Measurements from ENCODE around the gene HCFC1R1. TPM values are rescaled to one million over a fixed set of nuclear protein-coding genes. Genes with fewer than 3 reads are reported as not detected.

The HCFC1R1 gene
- total and polyA plus RNA-seq, 7 donors, result 23.1 to 82.5 (median 52.9) TPM

- peaks cover 0 to 17% (median 15%) of the 10 kb centered on the region in 4 donors for H3K4me1 ChIP-seq
- intact Hi-C loops (cut with DNase I), result no loop called here
Observed at GRCh38 chr16:2973605-2974318, 50.0 kb downstream of the HCFC1R1 start.

GRCh38 chr16:2973093-2973492 lies 50.6 kb downstream of the HCFC1R1 start:
- Histone ChIP-seq H3K4me1 (peaks cover 0 to 22% (median 21%) of the 10 kb centered on the region in 4 donors), H3K27ac (no peak overlapping the region), H3K36me3 (no peaks in the 10 kb centered on the region), H3K27me3 (peaks cover 2 to 34% (median 19%) of the 10 kb centered on the region in 3 donors), H3K9me3 (no peaks in the 10 kb centered on the region), H3K4me3 (no peak overlapping the region)
- intact Hi-C loops (cut with DNase I), result no loop called here
- no peak for TF ChIP-seq EP300 (IDR thresholded peaks at IDR 0.05)
- no peak for TF ChIP-seq POLR2AphosphoS5 (IDR thresholded peaks at IDR 0.05)
- TF ChIP-seq POLR2A (IDR thresholded peaks at IDR 0.05), result no peak
- no peak for TF ChIP-seq CTCF (IDR thresholded peaks at IDR 0.05)
- DNase-seq, result no peak
- 38 to 85% methylated on average over 5 of the region's 5 CpGs for WGBS, 2 donors

More at GRCh38 chr16:2973605-2974318, 50.0 kb downstream of the HCFC1R1 start:
- H3K27me3 ChIP-seq, result peaks cover 0 to 34% (median 13%) of the 10 kb centered on the region in 3 donors
- 85 to 87% methylated on average over 17 of the region's 17 CpGs for WGBS, 2 donors
- TF ChIP-seq CTCF (IDR thresholded peaks at IDR 0.05) (no peak), EP300 (IDR thresholded peaks at IDR 0.05) (no peak), POLR2A (IDR thresholded peaks at IDR 0.05) (no peak), POLR2AphosphoS5 (IDR thresholded peaks at IDR 0.05) (no peak)
- DNase-seq, result no peak
- no peaks in the 10 kb centered on the region for H3K36me3 ChIP-seq
- H3K9me3 ChIP-seq, result no peaks in the 10 kb centered on the region
- no peak overlapping the region for H3K27ac ChIP-seq
- H3K4me3 ChIP-seq, result no peak overlapping the region

Small RNAs within 50 kb of the gene (small RNA-seq; reads per million reads assigned to genes)
- gene LINC00514, result 0 reads per million in 3 donors

Other genes starting within 250 kb of the HCFC1R1 start
- 1,000 to 10,000 TPM in 1 of 4 donors, 100 to 1,000 TPM in 3; 329 to 1,166 (median 508) TPM for gene ELOB, start 246.7 kb downstream of the HCFC1R1 start, total RNA-seq
- gene ELOB, start 246.7 kb downstream of the HCFC1R1 start, polyA plus RNA-seq, result 100 to 1,000 TPM; 454 to 984 (median 463) TPM
- not detected for gene PRSS33, start 236.4 kb downstream of the HCFC1R1 start, total RNA-seq
- gene PRSS33, start 236.4 kb downstream of the HCFC1R1 start, polyA plus RNA-seq, result not detected
- not detected for gene PRSS41, start 225.5 kb downstream of the HCFC1R1 start, total RNA-seq
- not detected for gene PRSS41, start 225.5 kb downstream of the HCFC1R1 start, polyA plus RNA-seq
- gene PRSS21, start 206.7 kb downstream of the HCFC1R1 start, total RNA-seq, result not detected
- under 1 TPM in 1 of 3 donors, not detected in 2; 0.58 TPM for gene PRSS21, start 206.7 kb downstream of the HCFC1R1 start, polyA plus RNA-seq
- gene ZG16B, start 193.6 kb downstream of the HCFC1R1 start, total RNA-seq, result not detected
- gene ZG16B, start 193.6 kb downstream of the HCFC1R1 start, polyA plus RNA-seq, result 100 to 1,000 TPM in 1 of 3 donors, 10 to 100 TPM in 2; 15.6 to 147 (median 55.0) TPM
- gene PRSS22, start 165.8 kb downstream of the HCFC1R1 start, total RNA-seq, result not detected
- gene PRSS22, start 165.8 kb downstream of the HCFC1R1 start, polyA plus RNA-seq, result 10 to 100 TPM in 1 of 3 donors, not detected in 2; 20.8 TPM
- gene FLYWCH2, start 140.7 kb downstream of the HCFC1R1 start, total RNA-seq, result 10 to 100 TPM; 33.6 to 64.2 (median 55.8) TPM
- 10 to 100 TPM; 27.5 to 43.2 (median 30.7) TPM for gene FLYWCH2, start 140.7 kb downstream of the HCFC1R1 start, polyA plus RNA-seq
- 10 to 100 TPM; 28.6 to 51.5 (median 33.2) TPM for gene FLYWCH1, start 112.0 kb downstream of the HCFC1R1 start, total RNA-seq
- gene FLYWCH1, start 112.0 kb downstream of the HCFC1R1 start, polyA plus RNA-seq, result 10 to 100 TPM in 1 of 3 donors, 1 to 10 TPM in 2; 6.9 to 19.5 (median 7.2) TPM
- not detected for gene KREMEN2, start 59.7 kb downstream of the HCFC1R1 start, total RNA-seq
- gene KREMEN2, start 59.7 kb downstream of the HCFC1R1 start, polyA plus RNA-seq, result 1 to 10 TPM; 1.0 to 1.8 (median 1.6) TPM
- gene PAQR4, start 54.6 kb downstream of the HCFC1R1 start, total RNA-seq, result 1 to 10 TPM in 2 of 4 donors, under 1 TPM in 2; 0.83 to 3.6 (median 1.0) TPM
- gene PAQR4, start 54.6 kb downstream of the HCFC1R1 start, polyA plus RNA-seq, result 10 to 100 TPM in 1 of 3 donors, 1 to 10 TPM in 2; 3.6 to 22.1 (median 3.9) TPM
- gene PKMYT1, start 43.5 kb downstream of the HCFC1R1 start, total RNA-seq, result under 1 TPM in 1 of 4 donors, not detected in 3; 0.95 TPM
- 10 to 100 TPM in 1 of 3 donors, 1 to 10 TPM in 2; 1.6 to 33.1 (median 4.2) TPM for gene PKMYT1, start 43.5 kb downstream of the HCFC1R1 start, polyA plus RNA-seq
- gene CLDN9, start 11.0 kb downstream of the HCFC1R1 start, total RNA-seq, result not detected
- under 1 TPM in 1 of 3 donors, not detected in 2; 0.28 TPM for gene CLDN9, start 11.0 kb downstream of the HCFC1R1 start, polyA plus RNA-seq
- gene CLDN6, start 5.8 kb downstream of the HCFC1R1 start, total RNA-seq, result not detected
- gene CLDN6, start 5.8 kb downstream of the HCFC1R1 start, polyA plus RNA-seq, result not detected
- 10 to 100 TPM in 3 of 4 donors, 1 to 10 TPM in 1; 6.1 to 78.2 (median 12.7) TPM for gene TNFRSF12A, start 3.6 kb downstream of the HCFC1R1 start, total RNA-seq
- gene TNFRSF12A, start 3.6 kb downstream of the HCFC1R1 start, polyA plus RNA-seq, result 10 to 100 TPM in 1 of 3 donors, 1 to 10 TPM in 2; 6.6 to 16.3 (median 7.9) TPM
- 10 to 100 TPM in 3 of 4 donors, 1 to 10 TPM in 1; 8.6 to 15.8 (median 13.4) TPM for gene THOC6, start 93 bp upstream of the HCFC1R1 start, total RNA-seq
- gene THOC6, start 93 bp upstream of the HCFC1R1 start, polyA plus RNA-seq, result 10 to 100 TPM; 16.8 to 35.8 (median 18.5) TPM
- gene BICDL2, start 13.0 kb upstream of the HCFC1R1 start, total RNA-seq, result under 1 TPM in 2 of 4 donors, not detected in 2; 0.36 to 0.55 TPM
- gene BICDL2, start 13.0 kb upstream of the HCFC1R1 start, polyA plus RNA-seq, result 10 to 100 TPM; 62.5 to 83.8 (median 74.9) TPM
- under 1 TPM in 3 of 4 donors, not detected in 1; under 0.01 to 0.41 (median 0.16) TPM for gene MMP25, start 22.6 kb upstream of the HCFC1R1 start, total RNA-seq
- gene MMP25, start 22.6 kb upstream of the HCFC1R1 start, polyA plus RNA-seq, result 1 to 10 TPM; 1.8 to 3.7 (median 2.8) TPM
- gene IL32, start 41.7 kb upstream of the HCFC1R1 start, total RNA-seq, result 10 to 100 TPM in 3 of 4 donors, 1 to 10 TPM in 1; 8.6 to 27.1 (median 20.3) TPM
- gene IL32, start 41.7 kb upstream of the HCFC1R1 start, polyA plus RNA-seq, result 1,000 to 10,000 TPM in 1 of 3 donors, 100 to 1,000 TPM in 2; 464 to 2,189 (median 560) TPM
- not detected for gene ZSCAN10, start 75.4 kb upstream of the HCFC1R1 start, total RNA-seq
- not detected for gene ZSCAN10, start 75.4 kb upstream of the HCFC1R1 start, polyA plus RNA-seq
- 10 to 100 TPM; 15.8 to 17.5 (median 16.7) TPM for gene ZNF205, start 88.6 kb upstream of the HCFC1R1 start, total RNA-seq
- gene ZNF205, start 88.6 kb upstream of the HCFC1R1 start, polyA plus RNA-seq, result 10 to 100 TPM in 2 of 3 donors, 1 to 10 TPM in 1; 6.6 to 12.6 (median 10.9) TPM
- gene ZNF213, start 111.1 kb upstream of the HCFC1R1 start, total RNA-seq, result 10 to 100 TPM in 1 of 4 donors, 1 to 10 TPM in 3; 2.6 to 10.5 (median 5.0) TPM
- gene ZNF213, start 111.1 kb upstream of the HCFC1R1 start, polyA plus RNA-seq, result 10 to 100 TPM in 1 of 3 donors, 1 to 10 TPM in 2; 7.2 to 11.3 (median 7.2) TPM
- not detected for gene OR1F1, start 164.3 kb upstream of the HCFC1R1 start, total RNA-seq
- gene OR1F1, start 164.3 kb upstream of the HCFC1R1 start, polyA plus RNA-seq, result not detected
- gene ZNF200, start 211.2 kb upstream of the HCFC1R1 start, total RNA-seq, result 1 to 10 TPM; 5.5 to 6.8 (median 6.2) TPM
- 1 to 10 TPM; 2.8 to 4.9 (median 3.0) TPM for gene ZNF200, start 211.2 kb upstream of the HCFC1R1 start, polyA plus RNA-seq
- 1 to 10 TPM; 1.2 to 2.9 (median 2.1) TPM for gene MEFV, start 232.7 kb upstream of the HCFC1R1 start, total RNA-seq
- gene MEFV, start 232.7 kb upstream of the HCFC1R1 start, polyA plus RNA-seq, result under 1 TPM; 0.60 to 0.92 (median 0.85) TPM

Data from sigmoid colon (tissue), 7 donors.